Fibroblast of lung (primary cell): ENCODE results near the gene NEGR1. TPM values are rescaled to one million over a fixed set of nuclear protein-coding genes. Genes with fewer than 3 reads are reported as not detected.

ENCODE experiments used
- DNase-seq, 2 donors: peaks; one replicate each; pipeline versions ENCODE4 v3.0.0 to v3.0.0-alpha.2; 2010; ENCODE audit warnings: low read depth in 2 of 2
- H2AFZ ChIP-seq: 2 replicates; pipeline ENCODE4 v1.5.1; 2012; ENCODE audit warnings: low read length, control low read depth, inconsistent platforms
- H3K27ac ChIP-seq: 2 replicates; pipeline ENCODE4 v1.5.1; 2011; ENCODE audit warnings: low read length, control low read depth; ENCODE audit not compliant: insufficient read depth
- H3K27me3 ChIP-seq: 2 replicates; pipeline ENCODE4 v1.5.1; 2011; ENCODE audit warnings: mild to moderate bottlenecking, low read length; ENCODE audit not compliant: control insufficient read depth, insufficient read depth
- H3K36me3 ChIP-seq: 2 replicates; pipeline ENCODE4 v1.5.1; 2011; ENCODE audit warnings: low read length; ENCODE audit not compliant: control insufficient read depth, insufficient read depth
- H3K4me1 ChIP-seq: 2 replicates; pipeline ENCODE4 v1.5.1; 2011; ENCODE audit warnings: low read length; ENCODE audit not compliant: control insufficient read depth, insufficient read depth; ENCODE audit errors: extremely low read depth
- H3K4me2 ChIP-seq: 2 replicates; pipeline ENCODE4 v1.5.1; 2011; ENCODE audit warnings: low read length, control low read depth; ENCODE audit not compliant: insufficient read depth; ENCODE audit errors: extremely low read depth
- H3K4me3 ChIP-seq, 4 experiments: fragments of 200-600 bp in 1 of 4; sonication (generic) in 1 of 4; replicated peaks in 1 of 4; 2 replicates each; pipeline ENCODE4 v1.5.1; 2011 to 2016; ENCODE audit warnings: low read length in 4 of 4, low read depth in 3 of 4, mild to moderate bottlenecking in 3 of 4, control low read depth in 2 of 4, inconsistent platforms in 1 of 4, mixed read lengths in 1 of 4; ENCODE audit not compliant: insufficient read depth in 1 of 4; ENCODE audit errors: control extremely low read depth in 1 of 4
- H3K79me2 ChIP-seq: 2 replicates; pipeline ENCODE4 v1.5.1; 2012; ENCODE audit warnings: mild to moderate bottlenecking, low read length, inconsistent platforms; ENCODE audit not compliant: control insufficient read depth, insufficient read depth
- H3K9ac ChIP-seq: 2 replicates; pipeline ENCODE4 v1.5.1; 2011; ENCODE audit warnings: mild to moderate bottlenecking, low read length, control low read depth; ENCODE audit not compliant: insufficient read depth
- H3K9me3 ChIP-seq: 2 replicates; pipeline ENCODE4 v1.5.1; 2012; ENCODE audit warnings: low read depth, low read length; ENCODE audit not compliant: control insufficient read depth, insufficient read depth
- H4K20me1 ChIP-seq: 2 replicates; pipeline ENCODE4 v1.5.1; 2011; ENCODE audit warnings: low read length; ENCODE audit not compliant: control insufficient read depth, insufficient read depth; ENCODE audit errors: extremely low read depth
- EZH2 ChIP-seq: IDR thresholded peaks from 2 replicates; pipeline ENCODE4 v1.5.1; 2012; ENCODE audit warnings: low read length, control low read depth, mild to moderate bottlenecking; ENCODE audit errors: missing control alignments
- polyA plus RNA-seq, 2 donors: library from polyadenylated mRNA; depleted of rRNA in 1 of 2; stranded (reverse) in 1 of 2; unstranded in 1 of 2; fragments of >200 nt; gene quantifications; 2 replicates each; pipeline ENCODE4 v1.2.1, GENCODE V29; 2011 to 2012; ENCODE audit warnings: missing spikeins in 1 of 2
- total RNA-seq: library from RNA; depleted of rRNA; stranded (reverse); fragments of >200 nt; gene quantifications from 2 replicates; pipeline ENCODE4 v1.2.1, GENCODE V29; 2014
- TF ChIP-seq, protein P1 (sequence below), 2 donors: IDR thresholded peaks in 1 of 2; conservative IDR thresholded peaks in 1 of 2; 1 replicate in 1 of 2; 2 replicates in 1 of 2; pipeline ENCODE4 v1.5.1; 2011 to 2012; ENCODE audit warnings: low read length in 2 of 2, control low read depth in 1 of 2, inconsistent platforms in 1 of 2, low read depth in 1 of 2, mild to moderate bottlenecking in 1 of 2

The NEGR1 gene
- total and polyA plus RNA-seq, 2 donors (not counting 1 experiment from before 2014, with no cell fraction given), result 3.1 to 9.4 TPM

DNA sequence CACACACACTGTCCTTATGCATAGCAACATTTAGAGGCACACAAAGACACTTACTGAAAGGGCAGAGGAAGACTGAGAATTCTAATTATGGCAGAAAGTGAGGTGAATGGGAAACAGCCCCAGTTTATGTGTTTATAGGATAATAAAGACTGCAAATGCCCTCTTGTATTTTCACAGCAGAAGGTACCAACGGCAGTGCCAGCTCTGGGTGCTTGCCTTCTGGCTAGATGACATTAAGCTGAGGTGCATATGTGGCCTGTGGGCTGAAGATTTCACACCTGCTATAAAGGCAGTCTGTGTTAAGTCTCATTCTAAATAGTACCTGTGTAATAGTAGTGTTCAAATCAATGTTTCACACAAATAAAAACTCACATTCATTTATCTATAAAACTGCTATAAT lies 854.3 kb downstream of the NEGR1 start:
- no peak for DNase-seq
- Histone ChIP-seq H3K4me2 (no peak overlapping the region), H3K9me3 (no peaks in the 10 kb centered on the region), H3K4me3 (no peak overlapping the region), H3K27me3 (no peaks in the 10 kb centered on the region), H3K9ac (no peak overlapping the region), H3K36me3 (no peaks in the 10 kb centered on the region), H3K79me2 (no peaks in the 10 kb centered on the region), H4K20me1 (no peaks in the 10 kb centered on the region), H3K27ac (no peak overlapping the region), H2AFZ (no peak overlapping the region), H3K4me1 (no peaks in the 10 kb centered on the region)
- TF ChIP-seq, protein P1, sequence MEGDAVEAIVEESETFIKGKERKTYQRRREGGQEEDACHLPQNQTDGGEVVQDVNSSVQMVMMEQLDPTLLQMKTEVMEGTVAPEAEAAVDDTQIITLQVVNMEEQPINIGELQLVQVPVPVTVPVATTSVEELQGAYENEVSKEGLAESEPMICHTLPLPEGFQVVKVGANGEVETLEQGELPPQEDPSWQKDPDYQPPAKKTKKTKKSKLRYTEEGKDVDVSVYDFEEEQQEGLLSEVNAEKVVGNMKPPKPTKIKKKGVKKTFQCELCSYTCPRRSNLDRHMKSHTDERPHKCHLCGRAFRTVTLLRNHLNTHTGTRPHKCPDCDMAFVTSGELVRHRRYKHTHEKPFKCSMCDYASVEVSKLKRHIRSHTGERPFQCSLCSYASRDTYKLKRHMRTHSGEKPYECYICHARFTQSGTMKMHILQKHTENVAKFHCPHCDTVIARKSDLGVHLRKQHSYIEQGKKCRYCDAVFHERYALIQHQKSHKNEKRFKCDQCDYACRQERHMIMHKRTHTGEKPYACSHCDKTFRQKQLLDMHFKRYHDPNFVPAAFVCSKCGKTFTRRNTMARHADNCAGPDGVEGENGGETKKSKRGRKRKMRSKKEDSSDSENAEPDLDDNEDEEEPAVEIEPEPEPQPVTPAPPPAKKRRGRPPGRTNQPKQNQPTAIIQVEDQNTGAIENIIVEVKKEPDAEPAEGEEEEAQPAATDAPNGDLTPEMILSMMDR (conservative IDR thresholded peaks at IDR 0.05 in 1 of 2, IDR thresholded peaks at IDR 0.05 in 1 of 2; ENCODE audit: low read depth in 1 of 2, low read length in 2 of 2), result no peak
- no peak for TF ChIP-seq EZH2

DNA sequence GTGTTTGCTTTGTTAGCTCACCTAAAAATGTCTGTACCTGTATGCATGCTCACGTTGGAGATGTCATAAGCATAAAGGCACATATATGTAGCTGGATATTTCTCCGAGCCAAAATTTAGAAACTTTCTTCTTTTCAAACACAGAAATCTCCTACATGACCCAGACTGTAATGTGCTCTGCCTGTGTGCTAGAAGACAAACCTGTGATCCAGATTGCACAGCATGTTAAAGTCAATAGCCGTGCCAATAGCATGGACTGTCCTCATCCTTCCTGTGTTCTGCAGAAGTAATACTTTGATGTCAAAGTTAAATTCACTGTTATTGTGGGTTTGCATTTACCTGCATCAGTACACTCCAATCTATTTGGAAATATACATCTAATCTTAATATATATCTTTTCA lies 855.3 kb downstream of the NEGR1 start:
- TF ChIP-seq EZH2, result no peak
- TF ChIP-seq, protein P1 (conservative IDR thresholded peaks at IDR 0.05 in 1 of 2, IDR thresholded peaks at IDR 0.05 in 1 of 2; ENCODE audit: low read depth in 1 of 2, low read length in 2 of 2), result no peak
- no peak for DNase-seq
- no peaks in the 10 kb centered on the region for H3K4me1 ChIP-seq
- no peak overlapping the region for H3K4me3 ChIP-seq
- no peaks in the 10 kb centered on the region for H3K36me3 ChIP-seq
- H4K20me1 ChIP-seq, result no peaks in the 10 kb centered on the region
- no peak overlapping the region for H3K9ac ChIP-seq
- no peak overlapping the region for H2AFZ ChIP-seq
- no peaks in the 10 kb centered on the region for H3K27me3 ChIP-seq
- no peak overlapping the region for H3K27ac ChIP-seq
- H3K9me3 ChIP-seq, result no peaks in the 10 kb centered on the region
- no peak overlapping the region for H3K4me2 ChIP-seq
- no peaks in the 10 kb centered on the region for H3K79me2 ChIP-seq

DNA sequence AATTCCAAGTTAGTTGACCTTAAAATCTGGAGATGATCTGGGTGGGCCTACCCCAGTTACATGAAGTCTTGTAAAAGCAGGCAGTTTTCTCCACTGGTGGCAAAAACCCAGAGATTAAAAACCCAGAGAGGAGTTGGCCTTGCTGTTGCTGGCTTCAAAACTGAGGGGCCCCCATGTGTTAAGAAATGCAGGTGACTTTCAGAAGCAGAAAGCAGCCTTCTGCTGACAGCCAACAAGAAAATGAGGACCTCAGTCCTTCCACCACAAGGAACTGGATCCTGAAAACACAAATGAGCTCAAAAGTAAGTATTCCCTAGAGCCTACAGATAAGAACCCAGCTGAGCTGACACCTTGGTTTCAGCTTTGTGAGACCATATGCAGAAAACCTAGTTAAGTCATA lies 857.8 kb downstream of the NEGR1 start:
- DNase-seq, result no peak
- TF ChIP-seq, protein P1 (conservative IDR thresholded peaks at IDR 0.05 in 1 of 2, IDR thresholded peaks at IDR 0.05 in 1 of 2; ENCODE audit: low read depth in 1 of 2, low read length in 2 of 2), result no peak
- TF ChIP-seq EZH2, result no peak
- H3K9ac ChIP-seq, result no peak overlapping the region
- H2AFZ ChIP-seq, result no peak overlapping the region
- no peaks in the 10 kb centered on the region for H3K4me1 ChIP-seq
- H3K4me2 ChIP-seq, result no peak overlapping the region
- H4K20me1 ChIP-seq, result no peaks in the 10 kb centered on the region
- no peaks in the 10 kb centered on the region for H3K9me3 ChIP-seq
- H3K79me2 ChIP-seq, result no peaks in the 10 kb centered on the region
- no peaks in the 10 kb centered on the region for H3K36me3 ChIP-seq
- no peaks in the 10 kb centered on the region for H3K27me3 ChIP-seq
- H3K27ac ChIP-seq, result no peak overlapping the region
- no peak overlapping the region for H3K4me3 ChIP-seq
